ENCODE measurements around the gene NISCH.

DNA sequence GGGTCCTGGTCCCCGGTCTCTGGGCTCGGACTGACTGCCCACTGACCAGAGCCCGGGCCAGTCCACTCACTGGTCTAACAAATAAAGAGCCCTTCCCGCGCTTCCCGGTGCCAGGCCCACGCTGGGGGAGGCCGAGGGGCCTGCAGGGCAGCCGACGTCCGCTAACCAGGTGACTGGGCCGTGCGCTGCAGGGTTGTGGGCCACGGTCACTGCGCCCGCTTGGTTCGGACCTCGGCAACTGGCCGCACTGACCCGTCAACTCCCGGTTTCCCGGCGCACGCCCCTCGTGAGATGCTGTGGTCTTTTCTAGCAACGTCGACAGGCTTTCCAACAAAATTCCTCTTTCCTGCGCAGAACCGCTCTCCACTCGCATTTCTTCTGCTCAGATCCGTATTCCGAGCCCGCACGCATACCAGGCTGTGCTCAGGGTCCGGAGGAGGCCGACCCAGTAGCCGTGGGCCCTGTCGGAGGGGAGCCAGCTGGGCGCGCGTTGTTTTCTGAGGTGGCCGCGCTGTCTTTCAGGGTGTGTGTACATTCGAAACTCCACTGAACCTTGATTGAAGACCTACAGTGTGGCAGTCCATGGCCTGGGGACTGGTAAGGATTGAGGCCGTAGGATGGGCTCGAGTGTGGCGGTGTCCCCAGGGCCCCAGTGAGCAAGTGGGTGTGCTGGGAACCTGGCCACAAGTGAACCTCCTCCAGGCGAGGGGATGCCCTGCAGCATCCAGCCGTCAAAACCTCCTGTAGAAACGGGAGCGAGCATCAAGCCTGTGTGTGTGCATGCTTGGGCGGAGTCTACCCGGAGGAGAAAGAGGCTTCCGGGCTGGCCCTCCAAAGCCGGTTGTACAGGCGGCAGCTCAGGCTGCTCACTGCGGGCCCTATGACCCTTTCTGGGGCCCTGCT is 79.1 kb downstream of the NISCH start:
- no peak for TF ChIP-seq BHLHE40 (IDR thresholded peaks at IDR 0.05; ENCODE audit: borderline replicate concordance)
- no peak for TF ChIP-seq FOXM1 (IDR thresholded peaks at IDR 0.05; ENCODE audit: borderline replicate concordance)
- TF ChIP-seq NFRKB (IDR thresholded peaks at IDR 0.05) = no peak
- TF ChIP-seq LEF1 (IDR thresholded peaks at IDR 0.05; ENCODE audit: borderline replicate concordance) = no peak
- TF ChIP-seq SP1 (IDR thresholded peaks at IDR 0.05) = no peak
- TF ChIP-seq SUZ12 (IDR thresholded peaks at IDR 0.05) = no peak
- no peak for TF ChIP-seq FOXA1 (IDR thresholded peaks at IDR 0.05)
- TF ChIP-seq CTBP1 (IDR thresholded peaks at IDR 0.05; ENCODE audit: borderline replicate concordance) = no peak
- no peak for TF ChIP-seq ZNF384 (IDR thresholded peaks at IDR 0.05)
- TF ChIP-seq, protein P1, sequence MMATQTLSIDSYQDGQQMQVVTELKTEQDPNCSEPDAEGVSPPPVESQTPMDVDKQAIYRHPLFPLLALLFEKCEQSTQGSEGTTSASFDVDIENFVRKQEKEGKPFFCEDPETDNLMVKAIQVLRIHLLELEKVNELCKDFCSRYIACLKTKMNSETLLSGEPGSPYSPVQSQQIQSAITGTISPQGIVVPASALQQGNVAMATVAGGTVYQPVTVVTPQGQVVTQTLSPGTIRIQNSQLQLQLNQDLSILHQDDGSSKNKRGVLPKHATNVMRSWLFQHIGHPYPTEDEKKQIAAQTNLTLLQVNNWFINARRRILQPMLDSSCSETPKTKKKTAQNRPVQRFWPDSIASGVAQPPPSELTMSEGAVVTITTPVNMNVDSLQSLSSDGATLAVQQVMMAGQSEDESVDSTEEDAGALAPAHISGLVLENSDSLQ (IDR thresholded peaks at IDR 0.05) = no peak
- no peak for TF ChIP-seq TARDBP (IDR thresholded peaks at IDR 0.05)
- no peak for TF ChIP-seq FOXK2 (IDR thresholded peaks at IDR 0.05)
- TF ChIP-seq ARNT (IDR thresholded peaks at IDR 0.05) = no peak

Measured in HEK293T (cell line).